ENCODE measurements around the gene CCDC167. TPM values are rescaled to one million over a fixed set of nuclear protein-coding genes. Genes with fewer than 3 reads are reported as not detected.

Gene CCDC167
- total and polyA plus RNA-seq, 12 donors = 17.5 to 103 (median 24.2) TPM

DNA sequence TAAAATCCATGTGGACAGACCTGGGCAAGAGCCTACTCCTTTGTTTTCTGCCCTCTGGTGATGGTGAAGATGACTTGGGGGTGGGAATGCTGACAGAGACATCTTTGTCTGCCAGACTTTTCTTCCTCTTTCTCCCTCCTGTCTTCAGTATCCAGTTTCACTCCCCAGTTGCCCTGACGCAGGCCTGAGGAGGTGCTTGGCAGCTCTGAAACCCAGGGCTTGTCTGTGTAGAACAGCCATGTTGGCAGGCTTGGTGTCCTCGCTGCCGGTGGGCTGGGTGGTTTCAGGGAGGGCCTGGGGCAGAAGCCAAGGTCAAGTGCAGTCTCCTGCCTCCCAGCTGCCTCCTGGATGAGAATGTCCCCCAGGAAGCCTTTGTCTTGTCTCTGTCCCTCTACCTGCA, 22.5 kb downstream of the CCDC167 start:
- H3K27me3 ChIP-seq = no peaks in the 10 kb centered on the region
- H3K4me3 ChIP-seq = no peak overlapping the region
- TF ChIP-seq, protein P1, sequence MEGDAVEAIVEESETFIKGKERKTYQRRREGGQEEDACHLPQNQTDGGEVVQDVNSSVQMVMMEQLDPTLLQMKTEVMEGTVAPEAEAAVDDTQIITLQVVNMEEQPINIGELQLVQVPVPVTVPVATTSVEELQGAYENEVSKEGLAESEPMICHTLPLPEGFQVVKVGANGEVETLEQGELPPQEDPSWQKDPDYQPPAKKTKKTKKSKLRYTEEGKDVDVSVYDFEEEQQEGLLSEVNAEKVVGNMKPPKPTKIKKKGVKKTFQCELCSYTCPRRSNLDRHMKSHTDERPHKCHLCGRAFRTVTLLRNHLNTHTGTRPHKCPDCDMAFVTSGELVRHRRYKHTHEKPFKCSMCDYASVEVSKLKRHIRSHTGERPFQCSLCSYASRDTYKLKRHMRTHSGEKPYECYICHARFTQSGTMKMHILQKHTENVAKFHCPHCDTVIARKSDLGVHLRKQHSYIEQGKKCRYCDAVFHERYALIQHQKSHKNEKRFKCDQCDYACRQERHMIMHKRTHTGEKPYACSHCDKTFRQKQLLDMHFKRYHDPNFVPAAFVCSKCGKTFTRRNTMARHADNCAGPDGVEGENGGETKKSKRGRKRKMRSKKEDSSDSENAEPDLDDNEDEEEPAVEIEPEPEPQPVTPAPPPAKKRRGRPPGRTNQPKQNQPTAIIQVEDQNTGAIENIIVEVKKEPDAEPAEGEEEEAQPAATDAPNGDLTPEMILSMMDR (IDR thresholded peaks at IDR 0.05) = no peak
- no peak overlapping the region for H3K27ac ChIP-seq
- no peak for ATAC-seq
- no peaks in the 10 kb centered on the region for H3K9me3 ChIP-seq
- DNase-seq = no peak
- 78 to 82% methylated on average over 3 of the region's 3 CpGs for WGBS, 2 donors
- peaks cover 0 to 54% (median 33%) of the 10 kb centered on the region in 9 donors for H3K4me1 ChIP-seq
- intact Hi-C loops (cut with DNase I) = no loop called here
- H3K36me3 ChIP-seq = peaks cover 0 to 100% (median 49%) of the 10 kb centered on the region in 9 donors

DNA sequence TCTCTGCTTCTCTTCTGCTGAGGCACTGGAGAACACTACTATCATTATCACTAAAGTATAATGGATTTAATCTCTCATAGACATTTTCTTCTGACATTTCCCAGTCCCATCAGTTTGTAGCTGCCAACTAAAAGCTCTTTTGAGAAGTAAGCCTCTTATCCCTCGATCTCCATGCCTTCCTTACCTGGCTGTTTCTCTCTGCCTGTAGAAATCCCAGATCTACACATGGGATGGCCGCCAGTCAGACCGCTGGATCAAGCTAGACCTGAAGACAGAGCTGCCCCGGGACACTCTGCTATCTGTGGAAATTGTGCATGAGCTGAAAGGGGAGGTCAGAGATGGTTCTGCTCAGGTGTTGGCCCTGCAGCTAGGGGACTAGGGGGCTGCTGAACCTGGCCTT, 25.4 kb downstream of the CCDC167 start:
- peak overlapping the region in 2 of 10 donors; percentile 26 to 63 for H3K27ac ChIP-seq

DNA sequence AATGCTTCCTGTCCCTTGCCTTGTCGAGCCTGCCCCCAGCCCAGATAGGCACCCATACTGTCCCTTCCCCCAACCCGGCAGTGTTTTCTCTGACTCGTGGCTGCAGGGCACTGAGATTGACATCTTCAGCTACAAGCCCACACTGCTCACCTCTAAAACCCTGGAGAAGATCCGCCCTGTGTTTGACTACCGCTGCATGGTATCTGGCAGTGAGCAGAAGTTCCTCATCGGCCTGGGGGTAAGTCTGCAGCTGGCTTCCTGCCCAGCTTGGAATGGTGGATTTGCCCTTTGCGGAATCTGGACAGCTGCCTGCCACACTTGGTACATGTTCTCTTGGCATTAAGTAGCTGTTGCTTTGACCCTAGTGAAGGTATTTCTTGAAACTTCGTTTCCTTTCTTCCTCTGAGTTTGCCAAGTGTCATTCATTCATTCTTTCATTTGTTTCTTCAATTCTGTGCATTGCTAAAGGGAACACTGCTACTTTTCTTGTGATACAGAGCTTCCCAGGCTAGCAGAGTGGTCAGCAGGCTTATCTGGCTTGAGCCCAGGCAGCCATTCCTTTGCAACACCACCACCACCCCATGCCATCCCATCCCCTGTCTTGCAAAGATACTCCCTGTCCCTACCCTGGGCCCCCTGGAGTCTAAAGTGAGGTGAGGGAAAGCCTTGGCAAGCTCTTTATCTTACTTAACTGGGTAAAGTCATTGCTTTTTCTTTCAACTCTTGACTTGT, 26.2 kb downstream of the CCDC167 start:
- Histone ChIP-seq H3K27ac (peak overlapping the region in 8 of 10 donors; percentile 19 to 68 (median 38)), H3K9me3 (peaks cover 0 to 5% (median 0%) of the 10 kb centered on the region in 11 donors), H3K27me3 (no peaks in the 10 kb centered on the region), H3K36me3 (peaks cover 0 to 99% (median 54%) of the 10 kb centered on the region in 9 donors), H3K4me3 (no peak overlapping the region), H3K4me1 (peaks cover 0 to 23% (median 12%) of the 10 kb centered on the region in 9 donors)
- ATAC-seq (peak; percentile 69 to 94 (median 88)), DNase-seq (peak; percentile 74 to 77)
- WGBS, 2 donors = 38 to 60% methylated on average over 8 of the region's 8 CpGs
- intact Hi-C loops (cut with DNase I) = no loop called here
- TF ChIP-seq, protein P1 (IDR thresholded peaks at IDR 0.05) = no peak

More for the DNA sequence above, 25.4 kb downstream of the CCDC167 start:
- H3K27me3 ChIP-seq = no peaks in the 10 kb centered on the region
- peaks cover 0 to 99% (median 60%) of the 10 kb centered on the region in 9 donors for H3K36me3 ChIP-seq
- no peak for DNase-seq
- TF ChIP-seq, protein P1 (IDR thresholded peaks at IDR 0.05) = no peak
- ATAC-seq = no peak
- intact Hi-C loops (cut with DNase I) = no loop called here
- peaks cover 0 to 25% (median 12%) of the 10 kb centered on the region in 9 donors for H3K4me1 ChIP-seq
- 91% methylated on average over 4 of the region's 4 CpGs for WGBS, 2 donors
- no peaks in the 10 kb centered on the region for H3K9me3 ChIP-seq
- H3K4me3 ChIP-seq = no peak overlapping the region

DNA sequence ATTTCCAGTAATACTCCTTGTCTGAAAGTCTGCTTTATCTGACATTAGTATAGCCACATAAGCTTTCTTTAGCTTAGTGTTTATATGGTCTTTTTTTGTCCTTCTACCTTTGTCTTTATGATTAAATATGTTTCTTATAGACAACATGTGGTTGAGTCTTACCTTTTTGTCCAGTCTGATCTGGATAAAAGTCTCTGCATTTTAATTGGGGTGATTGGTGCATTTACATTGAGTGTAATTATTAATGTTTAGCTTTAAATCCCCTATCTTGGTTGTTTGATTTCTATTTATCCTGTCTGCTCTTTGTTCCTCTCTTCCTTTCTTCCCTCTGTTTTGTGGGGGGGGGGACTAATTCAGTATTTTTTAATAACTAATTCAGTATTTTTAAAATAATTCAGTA, 32.0 kb downstream of the CCDC167 start:
- DNase-seq (no peak), ATAC-seq (no peak)
- Histone ChIP-seq H3K27ac (no peak overlapping the region), H3K4me1 (peaks cover 0 to 4% (median under 1%) of the 10 kb centered on the region in 9 donors), H3K9me3 (peaks cover 0 to 33% (median 19%) of the 10 kb centered on the region in 11 donors), H3K36me3 (peaks cover 0 to 99% (median 48%) of the 10 kb centered on the region in 9 donors), H3K4me3 (no peak overlapping the region), H3K27me3 (no peaks in the 10 kb centered on the region)
- intact Hi-C loops (cut with DNase I) = no loop called here
- TF ChIP-seq, protein P1 (IDR thresholded peaks at IDR 0.05) = no peak
